HG02938 (cell line): Measurements from ENCODE around the gene PITPNC1.
"Not testable (repeated sequence)": the region's sequence is repeated elsewhere in the genome, so short reads cannot be mapped to it uniquely, and the experiment has no call there.

ENCODE experiments used
- ATAC-seq: cut with Tn5 transposase; IDR thresholded peaks from one replicate; pipeline ENCODE4 v1.9.1; 2021; ENCODE audit warnings: mild to moderate bottlenecking, moderate library complexity; ENCODE audit not compliant: unreplicated experiment

The PITPNC1 gene

GRCh38 chr17:67480959-67481358 is 103.9 kb downstream of the PITPNC1 start:
- not testable (repeated sequence) for ATAC-seq

GRCh38 chr17:67481808-67482207 is 104.7 kb downstream of the PITPNC1 start:
- no peak for ATAC-seq

- no peak for ATAC-seq
Observed at GRCh38 chr17:67482764-67483163, 105.7 kb downstream of the PITPNC1 start.

- ATAC-seq: no peak
Observed at GRCh38 chr17:67484261-67484660, 107.2 kb downstream of the PITPNC1 start.

- ATAC-seq: no peak
Observed at GRCh38 chr17:67485666-67486065, 108.6 kb downstream of the PITPNC1 start.

GRCh38 chr17:67487506-67487905 is 110.4 kb downstream of the PITPNC1 start:
- no peak for ATAC-seq

- no peak for ATAC-seq
Observed at GRCh38 chr17:67488161-67488560, 111.1 kb downstream of the PITPNC1 start.

- ATAC-seq: no peak
Observed at GRCh38 chr17:67488768-67489167, 111.7 kb downstream of the PITPNC1 start.

GRCh38 chr17:67489273-67489672 is 112.2 kb downstream of the PITPNC1 start:
- no peak for ATAC-seq

GRCh38 chr17:67490471-67490870 is 113.4 kb downstream of the PITPNC1 start:
- no peak for ATAC-seq

GRCh38 chr17:67491009-67491680 is 114.1 kb downstream of the PITPNC1 start:
- no peak for ATAC-seq

- ATAC-seq: no peak
Observed at GRCh38 chr17:67491681-67492024, 114.6 kb downstream of the PITPNC1 start.

GRCh38 chr17:67492251-67492740 is 115.2 kb downstream of the PITPNC1 start:
- ATAC-seq: no peak

GRCh38 chr17:67492824-67493517 is 115.9 kb downstream of the PITPNC1 start:
- no peak for ATAC-seq

GRCh38 chr17:67493812-67494211 is 116.7 kb downstream of the PITPNC1 start:
- no peak for ATAC-seq

GRCh38 chr17:67495534-67495933 is 118.5 kb downstream of the PITPNC1 start:
- ATAC-seq: not testable (repeated sequence)

- no peak for ATAC-seq
Observed at GRCh38 chr17:67496286-67496685, 119.2 kb downstream of the PITPNC1 start.

- no peak for ATAC-seq
Observed at GRCh38 chr17:67499685-67500084, 122.6 kb downstream of the PITPNC1 start.

- no peak for ATAC-seq
Observed at GRCh38 chr17:67500261-67500660, 123.2 kb downstream of the PITPNC1 start.

- no peak for ATAC-seq
Observed at GRCh38 chr17:67500677-67501300, 123.7 kb downstream of the PITPNC1 start.

GRCh38 chr17:67502151-67502550 is 125.1 kb downstream of the PITPNC1 start:
- no peak for ATAC-seq

- ATAC-seq: no peak
Observed at GRCh38 chr17:67503184-67503583, 126.1 kb downstream of the PITPNC1 start.
